ENCODE results near the gene FAHD2A. TPM values are rescaled to one million over a fixed set of nuclear protein-coding genes. Genes with fewer than 3 reads are reported as not detected.
"Not testable (repeated sequence)": the region's sequence is repeated elsewhere in the genome, so short reads cannot be mapped to it uniquely, and the experiment has no call there.

The FAHD2A gene
- total and polyA plus RNA-seq, 2 experiments from 2014 or later = 30.1 to 36.9 TPM

GRCh38 chr2:95434507-95435076, 32.1 kb downstream of the FAHD2A start:
- not testable (repeated sequence) for H3K4me2 ChIP-seq, H2AFZ ChIP-seq

DNA sequence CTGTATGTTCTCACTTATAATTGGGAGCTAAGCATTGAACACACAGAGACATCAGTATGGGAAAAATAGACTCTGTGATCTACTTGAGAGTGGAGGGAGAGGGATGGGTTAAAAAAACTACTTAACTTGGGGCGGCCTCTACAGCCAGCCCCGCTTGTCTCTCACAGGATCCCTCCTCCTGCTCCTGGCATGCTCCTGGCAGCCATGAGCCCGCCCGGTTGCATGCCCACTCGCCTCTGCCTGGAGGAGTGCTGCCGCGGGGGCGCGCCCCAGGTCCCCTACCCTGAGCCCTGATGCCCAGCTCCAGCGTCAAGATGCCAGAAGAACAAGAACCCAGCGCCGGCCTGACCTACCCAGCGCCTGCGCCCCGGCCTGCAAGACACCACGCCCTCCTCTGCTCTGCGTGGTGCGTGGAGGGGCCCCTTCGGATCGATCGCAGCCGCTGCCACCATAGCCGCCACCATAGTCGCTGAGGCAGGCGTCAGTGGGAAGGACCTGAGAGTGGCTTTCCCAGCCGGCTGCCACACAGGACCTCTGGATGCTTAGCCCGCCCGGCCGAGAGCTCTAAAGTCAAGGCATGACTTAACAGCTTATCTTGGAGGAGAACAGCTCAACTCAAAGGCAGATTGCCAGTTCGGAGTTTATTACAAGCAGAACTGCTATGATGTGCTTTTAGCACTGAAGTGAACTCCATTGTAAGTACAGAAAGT, 32.8 kb downstream of the FAHD2A start:
- not testable (repeated sequence) for H3K36me3 ChIP-seq (replicated peaks; ENCODE audit: insufficient read depth, low read depth); H3K79me2 ChIP-seq; H4K20me1 ChIP-seq (ENCODE audit: insufficient read depth, poor library complexity, severe bottlenecking); H3K27me3 ChIP-seq; H3K9me3 ChIP-seq (ENCODE audit: low read depth); H3K27ac ChIP-seq; H3K9me2 ChIP-seq (replicated peaks; ENCODE audit: insufficient read depth); DNase-seq (ENCODE audit: low spot score); H3K4me2 ChIP-seq; H3K4me1 ChIP-seq (ENCODE audit: insufficient read depth); H2AFZ ChIP-seq; H3K4me3 ChIP-seq
- WGBS (ENCODE audit: low lambda C conversion rate, missing lambda C conversion rate) = no CpG with 5 or more reads among the region's 30 CpGs

More at GRCh38 chr2:95434507-95435076, 32.1 kb downstream of the FAHD2A start:
- H3K4me3 ChIP-seq; H3K79me2 ChIP-seq; H3K27me3 ChIP-seq; DNase-seq (ENCODE audit: low spot score); H3K9me2 ChIP-seq (replicated peaks; ENCODE audit: insufficient read depth); H3K36me3 ChIP-seq (replicated peaks; ENCODE audit: insufficient read depth, low read depth); H3K9me3 ChIP-seq (ENCODE audit: low read depth); H3K4me1 ChIP-seq (ENCODE audit: insufficient read depth); H3K27ac ChIP-seq; H4K20me1 ChIP-seq (ENCODE audit: insufficient read depth, poor library complexity, severe bottlenecking): not testable (repeated sequence)
- 78% methylated on average over 2 of the region's 3 CpGs for WGBS (ENCODE audit: low lambda C conversion rate, missing lambda C conversion rate)

DNA sequence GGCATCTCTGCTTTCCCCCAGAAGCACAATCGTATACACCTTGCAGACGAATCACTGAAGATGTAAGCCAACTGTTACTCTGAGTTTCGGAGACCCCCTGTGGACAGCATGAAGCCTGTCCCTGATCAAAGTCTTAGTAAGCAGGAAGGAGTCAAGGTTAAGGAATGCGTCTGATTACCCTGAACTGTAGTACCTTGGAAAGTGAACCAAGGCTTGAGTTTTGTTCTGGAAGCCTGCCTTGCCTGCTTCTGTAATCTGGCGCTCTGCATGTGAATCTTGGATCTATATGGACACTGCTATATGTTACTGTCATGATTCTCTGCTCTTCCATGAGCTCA, 33.3 kb downstream of the FAHD2A start:
- not testable (repeated sequence) for H3K36me3 ChIP-seq (replicated peaks; ENCODE audit: insufficient read depth, low read depth); H3K27me3 ChIP-seq; H3K79me2 ChIP-seq; H4K20me1 ChIP-seq (ENCODE audit: insufficient read depth, poor library complexity, severe bottlenecking); H3K27ac ChIP-seq; H3K4me2 ChIP-seq; DNase-seq (ENCODE audit: low spot score); H3K9me2 ChIP-seq (replicated peaks; ENCODE audit: insufficient read depth); H3K9me3 ChIP-seq (ENCODE audit: low read depth); H3K4me3 ChIP-seq; H2AFZ ChIP-seq; H3K4me1 ChIP-seq (ENCODE audit: insufficient read depth)
- 65% methylated on average over 3 of the region's 5 CpGs for WGBS (ENCODE audit: low lambda C conversion rate, missing lambda C conversion rate)

- not testable (repeated sequence) for H3K27me3 ChIP-seq; H3K36me3 ChIP-seq (replicated peaks; ENCODE audit: insufficient read depth, low read depth); H3K4me1 ChIP-seq (ENCODE audit: insufficient read depth); H3K79me2 ChIP-seq; H3K4me3 ChIP-seq; H3K4me2 ChIP-seq; H2AFZ ChIP-seq; H4K20me1 ChIP-seq (ENCODE audit: insufficient read depth, poor library complexity, severe bottlenecking); H3K9me2 ChIP-seq (replicated peaks; ENCODE audit: insufficient read depth); H3K9me3 ChIP-seq (ENCODE audit: low read depth); DNase-seq (ENCODE audit: low spot score); H3K27ac ChIP-seq
- no CpG with 5 or more reads among the region's 2 CpGs for WGBS (ENCODE audit: low lambda C conversion rate, missing lambda C conversion rate)
Measured at GRCh38 chr2:95442474-95443099, 40.1 kb downstream of the FAHD2A start.

GRCh38 chr2:95445317-95445716, 42.8 kb downstream of the FAHD2A start:
- not testable (repeated sequence) for H3K27me3 ChIP-seq; H2AFZ ChIP-seq; H4K20me1 ChIP-seq (ENCODE audit: insufficient read depth, poor library complexity, severe bottlenecking); H3K9me2 ChIP-seq (replicated peaks; ENCODE audit: insufficient read depth); H3K4me1 ChIP-seq (ENCODE audit: insufficient read depth); H3K79me2 ChIP-seq; H3K9me3 ChIP-seq (ENCODE audit: low read depth); DNase-seq (ENCODE audit: low spot score); H3K27ac ChIP-seq; H3K4me2 ChIP-seq; H3K36me3 ChIP-seq (replicated peaks; ENCODE audit: insufficient read depth, low read depth); H3K4me3 ChIP-seq
- no CpG with 5 or more reads among the region's 2 CpGs for WGBS (ENCODE audit: low lambda C conversion rate, missing lambda C conversion rate)

DNA sequence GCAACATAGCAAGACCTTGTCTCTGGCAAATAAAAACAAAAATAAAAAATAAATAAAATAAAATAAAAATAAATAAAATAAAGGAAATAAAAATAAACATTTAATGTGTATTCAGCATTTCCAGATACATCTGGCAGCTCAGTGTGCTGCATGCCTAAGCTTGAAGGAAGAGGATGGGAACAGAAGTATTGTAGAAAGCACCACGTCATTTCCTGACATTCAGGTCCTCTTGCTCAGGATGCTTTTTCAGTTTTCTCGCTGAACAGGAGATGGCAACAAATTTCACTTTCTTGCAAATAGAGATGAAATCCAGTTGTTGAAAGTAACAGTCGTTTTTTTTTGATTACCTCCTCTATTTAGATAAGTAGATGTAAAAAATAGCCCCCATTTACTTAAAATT, 60.8 kb downstream of the FAHD2A start:
- DNase-seq (ENCODE audit: low spot score); H4K20me1 ChIP-seq (ENCODE audit: insufficient read depth, poor library complexity, severe bottlenecking); H3K9me3 ChIP-seq (ENCODE audit: low read depth); H3K27me3 ChIP-seq; H3K27ac ChIP-seq; H3K79me2 ChIP-seq; H3K9me2 ChIP-seq (replicated peaks; ENCODE audit: insufficient read depth); H3K36me3 ChIP-seq (replicated peaks; ENCODE audit: insufficient read depth, low read depth); H3K4me1 ChIP-seq (ENCODE audit: insufficient read depth); H3K4me2 ChIP-seq; H3K4me3 ChIP-seq; H2AFZ ChIP-seq: not testable (repeated sequence)
- WGBS (ENCODE audit: low lambda C conversion rate, missing lambda C conversion rate) = no CpG with 5 or more reads among the region's 3 CpGs

Small RNA genes within 50 kb of the gene (small RNA-seq; reads per million reads assigned to genes)
- gene AC133104.2 = not detected

Other genes starting within 250 kb of the FAHD2A start
- 11.8 and 14.6 TPM in 2 replicates for gene ZNF514, start 242.9 kb upstream of the FAHD2A start, total RNA-seq
- 4.2 and 9.3 TPM in 2 replicates for gene ZNF514, start 242.9 kb upstream of the FAHD2A start, polyA plus RNA-seq
- 3.7 and 4.5 TPM in 2 replicates for gene ZNF2, start 236.9 kb upstream of the FAHD2A start, total RNA-seq
- gene ZNF2, start 236.9 kb upstream of the FAHD2A start, polyA plus RNA-seq = 2.1 and 2.2 TPM in 2 replicates
- gene ZNF892, start 195.2 kb upstream of the FAHD2A start, total RNA-seq = 3.1 and 3.7 TPM in 2 replicates
- gene ZNF892, start 195.2 kb upstream of the FAHD2A start, polyA plus RNA-seq = 0.13 and 0.66 TPM in 2 replicates
- gene PROM2, start 128.3 kb upstream of the FAHD2A start, total RNA-seq = 1.2 and 2.8 TPM in 2 replicates
- gene PROM2, start 128.3 kb upstream of the FAHD2A start, polyA plus RNA-seq = 2.1 and 2.6 TPM in 2 replicates
- gene KCNIP3, start 105.4 kb upstream of the FAHD2A start, total RNA-seq = 2.1 and 6.1 TPM in 2 replicates
- 3.7 and 6.5 TPM in 2 replicates for gene KCNIP3, start 105.4 kb upstream of the FAHD2A start, polyA plus RNA-seq
- not detected in 2 replicates for gene TRIM43B, start 82.0 kb downstream of the FAHD2A start, total RNA-seq
- gene TRIM43B, start 82.0 kb downstream of the FAHD2A start, polyA plus RNA-seq = not detected in 2 replicates
- gene TRIM43, start 189.3 kb downstream of the FAHD2A start, total RNA-seq = not detected in 2 replicates
- gene TRIM43, start 189.3 kb downstream of the FAHD2A start, polyA plus RNA-seq = not detected in 2 replicates

Measured in hepatocyte (in vitro differentiated cells).